Stimulated activated CD8-positive, alpha-beta memory T cell treated with anti-CD3 and anti-CD28 coated beads, Interleukin-7, amount 100 ng/mL, for 24 hours (primary cell): Measurements from ENCODE around the gene CLHC1.
"Not testable (repeated sequence)": the region's sequence is repeated elsewhere in the genome, so short reads cannot be mapped to it uniquely, and the experiment has no call there.

Experiments
- DNase-seq: peaks from one replicate; pipeline ENCODE4 v3.0.0-alpha.2; 2020; ENCODE audit warnings: low read depth

CLHC1 gene

DNA sequence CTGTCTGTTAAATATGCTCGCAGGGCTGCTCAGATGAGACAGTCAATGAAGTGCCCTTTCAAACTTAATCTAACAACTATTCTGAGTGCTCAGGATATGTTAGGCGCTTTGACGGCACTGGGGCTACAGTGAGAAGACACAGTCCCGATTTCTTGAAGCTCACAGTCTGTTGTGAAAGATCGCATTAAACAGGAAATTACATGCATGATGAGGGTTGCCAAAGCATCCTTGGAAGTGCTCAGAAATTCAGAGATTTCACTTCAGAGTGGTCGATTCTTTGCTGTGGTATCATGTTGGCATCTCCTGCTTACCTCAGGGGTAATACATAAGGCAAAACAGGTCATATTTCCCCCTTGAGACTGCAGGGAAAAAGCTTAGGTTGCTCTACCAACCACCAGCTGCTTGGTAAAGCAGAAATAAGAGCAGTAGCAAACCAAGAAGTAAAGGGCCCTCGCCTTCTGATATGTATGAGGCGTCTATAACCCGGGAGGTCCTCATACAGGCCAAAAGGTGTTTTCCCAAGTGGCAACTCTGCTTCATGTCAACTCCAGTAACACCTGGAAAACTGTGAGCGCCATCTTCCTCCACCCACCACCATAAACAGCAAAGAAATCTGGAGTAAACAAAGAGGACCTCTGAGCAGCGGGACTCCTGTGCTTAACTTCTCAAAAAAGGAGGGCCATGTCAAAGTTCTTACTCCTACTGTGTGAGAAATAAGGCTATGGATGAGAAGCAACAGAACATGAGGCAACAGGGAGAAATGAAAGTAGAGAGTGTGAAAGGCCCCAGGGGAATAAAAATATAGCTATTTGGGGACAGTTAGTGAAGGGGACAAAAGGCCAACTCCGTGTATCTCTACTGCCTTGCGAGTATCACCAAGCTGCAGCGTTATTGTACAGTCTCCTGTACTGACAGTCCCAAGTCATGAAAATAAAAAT, 79.3 kb downstream of the CLHC1 start:
- DNase-seq = no peak

DNA sequence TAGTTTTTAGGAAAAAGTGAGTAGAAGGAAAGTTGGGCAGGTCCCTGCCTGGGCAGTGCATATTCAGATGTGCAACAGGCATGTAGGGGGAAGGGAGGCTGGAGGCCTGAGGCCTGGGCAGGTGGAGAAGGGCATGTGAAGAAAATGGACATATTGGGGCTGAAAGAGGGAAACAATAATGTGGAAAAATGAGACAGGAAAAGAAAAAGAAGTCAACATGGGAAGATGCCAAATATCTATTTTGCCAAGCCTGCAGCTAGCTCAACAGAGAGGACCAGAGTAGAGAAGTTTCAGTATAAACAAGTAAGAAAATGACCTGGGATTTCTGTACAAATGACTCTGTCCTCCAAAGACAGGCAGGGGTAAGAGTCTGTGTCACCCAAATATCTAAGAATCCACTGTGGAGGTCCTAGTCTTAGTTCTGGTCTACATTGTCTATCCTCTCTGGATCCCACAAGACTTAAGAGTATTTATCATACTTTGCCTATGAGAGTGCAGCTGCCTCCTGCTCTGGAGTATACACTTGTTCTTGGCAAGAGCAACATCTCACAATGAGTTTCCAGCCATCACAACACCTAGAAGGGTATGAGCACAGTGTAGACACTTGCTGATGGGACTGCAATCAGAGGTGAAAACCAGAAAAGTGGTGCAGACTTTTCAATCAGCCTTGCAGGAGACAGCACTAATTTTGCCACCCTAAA, 80.2 kb downstream of the CLHC1 start:
- no peak for DNase-seq

DNA sequence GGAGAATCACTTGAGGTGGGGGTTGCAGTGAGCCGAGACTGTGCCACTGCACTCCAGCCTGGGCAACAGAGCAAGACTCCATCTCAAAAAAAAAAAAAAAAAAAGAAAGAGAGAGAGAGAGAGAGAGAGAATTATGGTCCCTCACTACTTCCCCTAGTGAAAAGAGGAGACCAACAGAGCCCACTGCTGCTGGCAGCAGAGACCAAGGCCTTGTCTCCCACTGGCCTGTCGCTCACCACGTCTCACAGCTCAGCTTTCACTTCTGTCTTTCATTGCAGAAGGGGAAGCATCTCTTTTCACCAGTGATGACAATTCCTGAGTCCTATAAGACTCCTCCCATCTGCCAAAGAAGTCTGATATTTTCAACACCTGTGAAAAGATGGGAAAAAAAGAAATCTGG, 81.3 kb downstream of the CLHC1 start:
- DNase-seq = no peak

DNA sequence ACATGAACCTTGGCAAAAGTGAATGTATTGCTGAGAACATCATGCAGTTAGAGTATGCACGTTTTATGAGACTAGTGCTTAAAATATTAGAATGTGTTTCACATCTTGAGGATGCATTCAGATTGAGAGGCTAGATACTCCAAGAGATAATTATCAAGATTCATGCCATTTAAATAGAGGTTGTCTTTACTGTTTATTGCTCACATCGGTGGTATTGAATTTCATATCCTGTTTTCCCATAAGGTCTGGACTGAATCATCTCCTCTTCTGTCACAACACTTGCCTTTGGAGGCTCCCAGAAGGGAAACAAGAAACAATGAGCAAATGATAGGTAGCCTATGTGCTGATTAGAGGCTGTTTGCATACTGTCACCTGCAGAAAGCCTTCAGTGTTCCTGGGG, 83.8 kb downstream of the CLHC1 start:
- no peak for DNase-seq

DNA sequence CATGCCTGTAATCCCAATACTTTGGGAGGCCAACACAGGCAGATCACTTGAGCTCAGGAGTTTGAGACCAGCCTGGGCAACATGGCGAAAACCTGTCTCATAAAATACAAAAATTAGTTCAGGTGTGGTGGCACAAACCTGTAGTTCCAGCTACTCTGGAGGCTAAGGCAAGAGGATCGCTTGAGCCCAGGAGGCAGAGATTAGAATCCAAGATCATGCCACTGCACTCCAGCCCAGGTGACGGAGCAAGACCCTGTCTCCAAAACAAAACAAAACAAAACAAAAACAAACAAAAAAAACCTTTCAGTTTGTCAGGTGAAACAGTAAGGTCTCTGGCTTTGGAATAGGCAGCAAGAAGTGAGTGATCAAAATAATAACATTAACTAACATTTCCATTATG, 84.6 kb downstream of the CLHC1 start:
- DNase-seq = no peak

DNA sequence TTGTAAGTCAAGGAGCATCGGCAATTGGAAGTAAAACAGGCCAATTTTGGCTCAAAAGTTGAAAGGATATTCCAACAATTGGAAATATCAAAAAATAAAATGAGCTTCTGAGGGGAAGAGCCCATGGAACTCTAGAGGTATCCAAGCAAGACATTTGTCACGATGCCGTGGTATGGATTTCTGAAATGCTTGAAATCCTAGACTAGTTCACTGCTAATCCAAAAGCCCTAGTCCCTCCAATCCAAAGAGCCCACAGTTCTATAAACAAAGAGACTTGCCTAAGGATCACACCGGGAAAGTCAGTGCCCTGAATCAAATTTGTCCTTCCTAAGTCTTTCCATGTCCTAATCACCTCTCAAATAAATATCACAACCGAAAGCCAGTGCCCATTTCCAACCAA, 85.1 kb downstream of the CLHC1 start:
- DNase-seq = no peak

DNA sequence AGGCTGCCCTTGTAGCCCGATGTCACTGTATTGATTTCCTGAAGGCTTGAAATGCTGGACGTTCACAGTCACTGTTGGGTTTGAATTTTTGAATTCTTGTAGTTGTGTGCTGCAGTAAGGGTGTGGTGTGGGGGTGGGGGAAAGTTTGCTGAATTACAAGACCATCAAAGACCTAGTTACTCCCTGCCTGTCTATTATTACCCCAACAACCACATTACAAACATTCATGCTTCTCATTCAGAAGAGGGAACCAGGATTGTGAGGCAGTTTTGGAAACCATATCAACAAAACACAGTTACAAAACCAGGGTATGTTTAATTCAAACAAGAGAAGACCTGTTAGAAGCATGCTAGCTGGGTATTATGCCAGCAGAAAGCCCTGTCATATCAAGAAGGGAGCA, 85.8 kb downstream of the CLHC1 start:
- DNase-seq = no peak

DNA sequence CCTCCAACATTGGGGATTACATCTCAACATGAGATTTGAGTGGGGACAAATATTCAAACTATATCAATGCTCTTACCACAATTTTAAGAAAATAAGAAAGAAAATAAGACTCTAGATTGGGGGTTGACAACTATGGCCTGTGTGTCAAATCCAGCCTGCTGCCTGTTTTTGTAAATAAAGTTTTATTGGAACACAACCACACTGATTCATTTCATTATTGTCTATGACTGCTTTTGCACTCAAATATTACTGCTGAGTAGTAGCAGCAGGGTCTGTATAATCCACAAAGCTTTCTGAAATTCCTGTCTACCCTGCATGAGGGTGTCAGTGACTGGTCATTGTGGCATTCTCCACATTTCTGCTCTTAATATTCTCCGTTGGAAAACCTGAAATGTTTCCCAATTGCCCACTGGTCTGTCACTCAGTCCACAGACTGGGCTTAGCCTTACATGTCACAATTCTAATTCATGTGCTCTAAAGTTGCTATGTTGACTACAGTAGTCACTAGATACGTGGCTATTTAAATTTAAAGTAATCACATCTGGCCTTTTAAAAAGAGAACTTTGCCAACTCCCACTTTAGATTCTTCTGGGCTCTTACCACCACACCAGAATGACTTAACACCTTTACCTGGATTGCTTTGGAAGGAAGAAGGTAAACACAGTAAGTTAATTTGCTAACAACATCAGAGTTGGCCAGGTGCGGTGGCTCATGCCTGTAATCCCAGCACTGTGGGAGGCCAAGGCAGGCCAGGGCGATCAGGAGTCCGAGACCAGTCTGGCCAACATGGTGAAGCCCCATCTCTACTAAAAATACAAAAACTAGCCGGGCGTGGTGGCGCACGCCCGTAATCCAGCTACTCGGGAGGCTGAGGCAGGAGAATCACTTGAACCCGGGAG, 86.9 kb downstream of the CLHC1 start:
- DNase-seq = no peak

DNA sequence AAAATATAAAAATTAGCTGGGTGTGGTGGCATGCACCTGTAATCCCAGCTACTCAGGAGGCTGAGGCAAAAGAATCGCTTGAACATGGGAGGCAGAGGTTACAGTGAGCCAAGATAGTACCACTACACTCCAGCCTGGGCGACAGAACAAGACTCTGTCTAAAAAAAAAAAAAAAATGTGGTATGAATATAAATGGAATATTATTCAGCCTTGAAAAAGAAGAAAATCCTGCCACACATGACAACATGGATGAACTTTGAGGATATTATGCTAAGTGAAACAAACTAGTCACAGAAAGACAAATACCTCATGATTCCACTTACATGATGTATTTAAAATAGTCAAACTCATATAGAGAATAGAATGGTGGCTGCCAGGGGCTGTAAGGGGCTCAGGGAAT, 88.4 kb downstream of the CLHC1 start:
- DNase-seq = not testable (repeated sequence)

DNA sequence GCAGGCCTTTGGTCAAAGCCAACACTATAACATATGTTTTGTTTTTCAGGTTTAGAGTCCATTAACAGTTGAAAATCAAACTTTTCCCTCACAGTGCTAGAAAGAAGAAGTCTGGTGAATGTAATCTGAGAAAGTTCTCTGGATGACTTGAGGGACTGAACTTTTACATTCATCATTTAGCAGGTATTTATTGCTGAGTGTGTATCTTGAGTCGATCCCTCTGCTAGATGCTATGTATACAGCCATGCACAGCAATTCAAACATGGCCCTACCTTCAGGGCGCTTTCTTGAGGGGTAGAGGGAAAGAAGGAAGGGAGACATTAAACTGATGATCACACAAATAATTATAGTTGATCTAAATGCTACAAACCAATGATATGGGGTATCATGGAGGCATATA, 89.6 kb downstream of the CLHC1 start:
- no peak for DNase-seq

DNA sequence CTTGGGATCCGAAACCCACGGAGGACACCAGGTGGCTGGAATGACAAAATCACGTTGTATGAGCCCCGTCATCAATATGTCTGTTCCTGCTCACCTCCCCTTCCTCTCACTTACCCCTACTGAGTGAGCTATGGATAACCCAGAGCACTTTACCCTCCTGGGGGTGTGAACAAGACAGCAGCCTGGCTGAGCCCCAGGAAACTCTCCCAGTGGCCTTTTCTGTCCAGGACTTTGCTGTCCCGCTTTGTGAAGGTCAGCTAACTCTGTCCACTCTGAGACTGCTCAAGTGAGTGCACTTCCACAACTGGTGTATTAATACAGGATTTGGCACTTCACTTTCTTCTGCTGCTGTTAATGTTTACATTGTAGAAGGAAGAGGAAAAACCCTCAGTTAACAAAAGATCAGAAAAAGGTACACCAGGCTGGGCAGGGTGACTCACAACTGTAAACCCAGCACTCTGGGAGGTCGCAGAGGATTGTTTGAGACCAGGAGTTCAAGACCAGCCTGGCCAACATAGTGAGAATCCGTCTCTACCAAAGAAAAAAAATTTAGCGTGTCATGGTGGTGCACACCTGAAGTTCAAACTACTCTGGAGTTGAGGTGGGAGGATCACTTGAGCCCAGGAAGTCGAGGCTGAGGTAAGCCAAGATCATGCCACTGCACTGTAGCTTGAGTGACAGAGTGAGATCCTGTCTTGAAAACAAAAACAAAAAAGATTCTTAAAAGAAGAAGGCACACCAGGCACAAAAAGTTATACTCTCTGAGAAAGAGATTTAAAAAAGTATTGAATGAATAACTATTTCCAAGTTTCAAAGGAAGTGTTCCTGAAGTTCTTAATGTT, 90.3 kb downstream of the CLHC1 start:
- no peak for DNase-seq

DNA sequence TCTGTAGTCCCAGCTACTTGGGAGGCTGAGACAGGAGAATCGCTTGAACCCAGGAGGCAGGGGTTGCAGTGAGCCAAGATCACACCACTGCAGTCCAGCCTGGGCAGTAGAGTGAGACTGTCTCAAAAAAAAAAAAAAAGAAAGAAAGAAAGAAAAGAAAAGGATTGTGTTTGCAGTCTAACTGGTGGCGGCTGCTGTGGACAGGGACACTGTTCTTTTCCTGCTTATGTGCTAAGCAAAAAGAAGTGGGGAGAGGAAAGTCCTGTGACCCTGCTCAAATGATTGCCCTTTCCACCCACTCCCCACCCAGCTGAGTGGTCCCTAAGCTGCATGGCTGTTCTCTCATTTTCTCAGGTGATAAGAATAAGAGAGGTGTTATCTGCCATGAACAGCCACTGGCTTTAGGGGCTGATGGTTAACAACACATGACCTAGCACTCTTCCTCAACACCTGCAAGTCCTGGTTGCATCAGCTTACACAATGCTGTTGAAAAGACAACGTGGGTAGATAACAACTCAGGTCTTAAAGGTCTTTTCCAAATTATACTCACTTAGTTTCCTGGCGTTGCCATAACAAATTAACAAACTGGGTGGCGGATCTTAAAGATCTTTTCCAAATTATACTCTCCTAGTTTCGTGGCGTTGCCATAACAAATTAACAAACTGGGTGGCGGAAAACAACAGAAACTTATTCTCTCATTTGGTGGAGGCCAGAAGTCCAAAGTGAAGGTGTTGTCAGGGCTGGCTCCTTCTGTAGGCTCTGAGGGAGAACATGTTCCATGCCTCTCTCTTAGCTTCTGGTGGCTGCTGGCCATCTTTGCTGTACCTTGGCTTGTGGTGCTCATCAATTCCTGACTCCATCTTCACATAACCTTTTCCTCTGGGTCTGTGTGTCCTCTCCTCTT, 91.5 kb downstream of the CLHC1 start:
- DNase-seq = no peak

DNA sequence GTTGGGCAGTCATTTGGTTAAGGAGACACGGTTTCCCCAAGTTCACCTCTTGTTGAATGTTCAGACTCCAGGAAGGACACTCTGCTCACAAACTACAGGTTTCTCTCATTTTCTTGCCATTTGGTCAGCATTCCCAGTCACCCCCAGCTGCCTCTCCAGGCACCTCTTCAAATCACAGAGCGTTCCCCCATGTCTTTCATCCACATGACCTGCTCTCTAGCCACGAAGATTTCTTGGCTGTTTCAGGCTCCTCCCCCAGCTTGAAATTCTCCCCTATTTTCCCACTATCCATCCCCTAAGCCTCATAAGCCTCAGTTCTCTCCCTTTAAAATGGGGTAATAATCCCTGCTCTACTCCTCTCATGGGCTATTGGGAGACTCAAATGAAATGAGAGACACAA, 92.8 kb downstream of the CLHC1 start:
- no peak for DNase-seq

DNA sequence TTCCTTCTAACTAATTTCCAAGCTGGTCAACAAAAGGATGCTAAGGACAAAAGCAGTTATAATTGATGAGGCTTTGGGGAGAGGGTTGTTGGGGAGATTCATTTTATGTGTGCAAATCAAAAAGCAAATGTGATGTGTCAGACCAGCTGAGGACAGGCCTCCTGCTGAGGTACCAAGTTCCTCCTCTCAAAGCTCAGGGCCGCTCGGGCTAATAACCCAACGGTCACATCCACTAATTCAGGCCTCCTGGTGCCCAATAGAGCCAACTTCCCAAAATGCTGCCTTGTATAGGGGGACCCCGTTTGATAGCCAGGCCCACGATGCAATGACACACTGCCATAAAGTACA, 93.2 kb downstream of the CLHC1 start:
- no peak for DNase-seq

DNA sequence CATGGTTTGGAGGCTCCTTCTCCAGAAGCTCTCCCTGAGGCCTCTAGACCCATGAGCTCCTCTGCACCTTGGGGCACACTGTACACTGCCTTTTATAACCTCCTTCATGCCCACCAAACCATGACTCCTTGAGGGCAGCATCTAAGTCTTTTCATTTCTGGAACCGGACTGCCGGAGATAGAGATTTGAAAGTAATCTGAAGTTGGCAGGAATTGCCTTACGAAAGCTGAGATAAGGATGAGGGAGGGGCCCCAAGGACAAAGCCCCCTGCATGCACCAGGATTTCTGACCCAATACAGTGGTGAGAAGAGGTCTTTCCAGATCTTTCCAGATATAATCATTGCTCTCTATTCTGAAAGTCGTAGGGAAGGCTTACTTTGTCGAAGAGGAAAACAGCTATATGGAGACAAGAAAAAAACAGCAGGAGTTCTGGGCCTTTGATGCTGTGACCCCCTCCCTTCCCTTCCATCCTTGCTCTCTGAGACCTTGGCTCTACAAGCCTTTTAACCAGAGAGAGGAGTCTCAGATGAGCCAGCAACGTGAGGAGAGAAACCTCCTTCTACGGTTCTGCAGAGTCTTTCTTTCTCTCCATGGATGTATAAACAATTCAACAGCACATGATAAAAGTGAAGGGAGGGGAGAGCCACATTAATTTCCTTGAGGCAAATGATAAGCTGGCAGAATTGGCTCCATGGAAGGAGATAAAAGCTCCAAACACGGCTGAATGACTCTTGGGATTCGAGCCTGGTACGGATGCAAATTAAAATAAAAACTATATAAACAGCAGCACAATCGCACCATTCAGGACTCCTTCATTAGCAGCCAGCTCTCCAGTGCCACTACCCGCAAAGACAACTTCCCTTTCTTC, 93.8 kb downstream of the CLHC1 start:
- DNase-seq = no peak

DNA sequence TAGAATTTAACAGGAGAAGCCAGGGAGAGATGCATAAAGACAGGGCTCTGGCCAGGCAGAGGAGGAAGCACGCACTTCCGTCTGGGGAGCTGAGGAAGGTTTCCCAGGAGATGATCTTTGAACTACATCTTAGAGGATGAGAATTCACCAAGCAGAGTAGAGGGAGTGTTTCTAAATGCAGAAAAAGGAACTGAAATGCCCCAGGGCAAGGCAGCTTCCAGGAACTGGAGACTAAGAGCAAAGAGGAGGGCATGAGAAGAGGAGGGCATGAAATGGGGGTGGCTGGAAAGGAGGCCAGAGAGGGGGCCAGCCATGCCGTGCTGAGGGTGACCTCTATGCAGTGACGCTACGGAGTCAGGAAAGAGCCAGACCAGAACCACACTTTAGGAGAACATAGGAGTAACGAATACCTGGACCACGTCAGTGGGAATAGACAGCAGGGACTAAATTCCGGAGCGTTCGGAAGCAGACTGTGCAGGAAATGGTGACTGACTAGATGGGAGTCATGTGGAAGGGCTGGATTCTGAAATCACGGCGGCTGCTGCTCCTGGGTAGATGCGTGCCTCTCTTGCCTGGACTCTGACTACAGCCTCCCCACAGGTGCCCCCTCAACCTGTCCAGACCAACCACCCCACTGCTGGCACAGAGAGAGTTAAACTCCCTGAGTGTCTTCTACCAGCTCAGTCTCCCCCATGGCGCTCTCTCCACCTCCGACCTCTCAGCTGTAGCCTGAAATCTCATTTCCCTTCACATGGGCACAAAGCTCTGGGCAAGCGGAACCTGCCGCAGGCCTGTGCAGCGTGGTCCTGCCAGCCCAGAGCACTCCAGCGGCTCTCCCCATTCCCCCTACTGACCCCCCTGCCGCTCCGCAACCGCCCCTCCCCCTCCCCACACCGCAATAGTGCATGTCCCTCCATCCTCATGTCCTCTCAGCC, 94.8 kb downstream of the CLHC1 start:
- DNase-seq = no peak

DNA sequence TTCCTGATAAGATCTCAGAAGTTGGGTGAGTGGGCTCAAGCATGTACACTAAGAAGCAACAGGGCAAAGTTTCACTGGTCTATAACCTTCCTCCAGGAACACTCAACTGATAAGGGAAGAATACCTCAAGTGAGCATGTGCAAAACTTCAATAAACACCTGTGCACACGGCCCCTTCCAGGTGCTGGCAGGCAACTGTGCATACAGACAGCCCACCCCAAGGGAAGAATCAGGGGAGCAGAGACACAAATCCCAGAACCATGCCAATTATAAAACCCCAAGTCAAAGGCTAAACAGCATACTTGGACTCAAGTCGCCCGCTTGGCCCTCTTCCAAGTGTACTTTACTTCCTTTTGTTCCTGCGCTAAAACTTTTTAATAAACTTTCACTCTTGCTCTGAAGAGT, 96.0 kb downstream of the CLHC1 start:
- no peak for DNase-seq

DNA sequence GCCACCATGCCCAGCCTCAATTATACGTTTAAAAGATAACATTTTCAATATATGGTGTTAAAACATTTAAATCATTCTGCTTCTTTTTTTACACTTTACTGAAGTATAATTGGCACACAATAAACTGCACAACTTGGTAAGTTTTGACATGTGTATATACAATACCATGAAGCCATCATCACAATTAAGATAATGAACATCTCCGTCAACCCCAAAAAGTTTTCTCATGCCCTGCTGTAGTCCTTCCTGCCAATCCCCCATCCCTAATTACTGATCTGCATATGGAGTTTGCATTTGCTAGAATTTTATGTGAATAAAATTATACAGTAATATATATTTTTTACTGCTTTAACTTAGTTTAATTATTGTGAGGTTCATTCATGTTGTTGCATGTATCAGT, 96.6 kb downstream of the CLHC1 start:
- no peak for DNase-seq

DNA sequence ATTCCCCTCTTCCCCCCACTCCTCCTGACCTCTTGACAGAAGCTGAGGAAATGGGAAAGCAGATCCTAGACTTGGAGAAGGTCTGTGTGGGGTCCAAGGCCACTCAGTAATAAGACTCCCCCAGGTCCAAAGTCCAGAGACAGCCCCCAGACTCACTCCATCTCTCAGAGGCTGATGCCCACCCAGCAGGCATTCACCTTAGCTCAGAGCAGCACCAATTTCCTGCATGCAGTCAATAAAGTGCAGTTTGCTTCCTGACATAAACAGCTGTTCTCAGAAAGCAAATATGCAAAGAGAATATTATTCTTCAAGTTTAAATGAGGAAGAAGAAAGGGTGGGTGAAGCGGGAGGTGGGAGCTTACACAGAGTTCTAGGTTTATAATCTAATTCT, 97.8 kb downstream of the CLHC1 start:
- no peak for DNase-seq
